Erythroblast (primary cell): ENCODE measurements around the gene XRCC5.
"Not testable (repeated sequence)": the region's sequence is repeated elsewhere in the genome, so short reads cannot be mapped to it uniquely, and the experiment has no call there.

ENCODE experiments used
- GATA1 ChIP-seq: IDR thresholded peaks from 2 replicates; pipeline ENCODE4 v1.6.1; 2011; ENCODE audit warnings: low read depth, mild to moderate bottlenecking, control low read depth, low read length, moderate library complexity
- POLR2A ChIP-seq: IDR thresholded peaks from 2 replicates; pipeline ENCODE4 v1.6.1; 2011; ENCODE audit warnings: mild to moderate bottlenecking, low read length

GRCh38 chr2:216141516-216141915, 32.4 kb downstream of the XRCC5 start:
- not testable (repeated sequence) for TF ChIP-seq POLR2A, GATA1
